Smooth muscle cell of bladder (primary cell): ENCODE data around the gene MMUT. TPM values are rescaled to one million over a fixed set of nuclear protein-coding genes. Genes with fewer than 3 reads are reported as not detected.

Source experiments
- total RNA-seq: library from RNA; depleted of rRNA; stranded (reverse); fragments of >200 nt; gene quantifications from 2 replicates; pipeline ENCODE4 v1.2.3, GENCODE V29; 2014

MMUT gene
- total RNA-seq: 16.1 and 17.9 TPM in 2 replicates

DNA sequence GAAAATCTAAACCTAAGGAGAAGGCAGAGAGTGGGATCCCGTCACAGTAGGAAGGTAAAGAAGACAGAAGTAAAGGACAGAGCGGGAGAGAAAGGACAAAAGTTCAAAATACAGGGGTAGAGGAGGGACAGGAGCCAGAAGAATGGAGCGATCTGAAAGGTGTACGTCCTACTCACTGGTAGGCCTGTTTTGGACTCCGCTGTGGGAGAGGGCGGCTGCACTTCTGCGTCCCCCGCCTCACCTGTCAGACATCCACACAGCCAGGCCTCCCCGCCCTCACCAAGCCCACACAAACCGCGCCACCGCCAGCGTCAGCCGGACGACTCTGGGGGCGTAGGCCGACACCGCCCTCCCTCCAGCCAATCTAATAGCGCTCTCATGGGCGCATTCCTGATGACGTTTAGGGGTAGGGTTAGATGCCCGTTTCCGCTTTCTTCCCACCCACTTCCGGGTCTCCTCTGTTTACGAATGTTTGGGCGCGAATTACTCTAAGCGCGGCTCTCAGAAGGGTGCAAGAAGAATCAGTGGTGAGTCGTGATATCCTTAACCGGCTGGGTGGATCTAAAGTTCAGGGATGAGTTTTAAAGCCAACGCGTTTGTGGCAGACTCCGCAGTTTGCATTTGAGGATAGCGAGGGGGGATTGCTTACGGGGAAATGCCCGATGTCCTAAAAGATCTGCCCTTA lies at the start of gene MMUT, which contains the start of gene CENPQ:
MMUT (minus strand) TSS at position 327 of the 685 bp plus-strand sequence. CDS start 3,787 bp downstream, outside the sequence.
CENPQ (plus strand) TSS at position 444 of the 685 bp plus-strand sequence. CDS start 6,807 bp downstream, outside the sequence.

DNA sequence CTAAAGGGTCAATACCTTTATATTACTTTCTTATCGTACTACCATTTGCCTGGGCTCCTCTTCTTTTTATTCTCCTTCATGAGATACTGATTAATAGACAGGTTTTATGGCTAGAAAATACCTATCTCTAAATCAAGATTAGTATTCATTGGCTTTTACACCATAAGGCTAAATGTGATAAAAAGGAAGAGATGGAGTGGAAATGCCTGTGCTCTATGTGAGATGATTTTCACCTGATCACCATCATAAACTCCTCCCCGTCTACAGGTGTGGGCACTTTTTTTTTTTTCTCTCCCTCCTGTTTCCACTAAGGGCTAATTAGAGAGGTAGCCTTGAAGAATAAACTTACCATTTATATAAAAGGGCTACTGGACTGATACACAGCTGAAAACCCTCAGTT lies 36.6 kb upstream of the MMUT start, which contains the start of gene GLYATL3:
GLYATL3 (plus strand) TSS at position 301 of the 400 bp plus-strand sequence. CDS start 12,068 bp downstream, outside the sequence.

Other genes with a start within 250 kb of the MMUT start
- 2.9 and 4.0 TPM in 2 replicates for gene CENPQ, start 117 bp upstream of the MMUT start, total RNA-seq
- gene GLYATL3, start 36.7 kb upstream of the MMUT start, total RNA-seq: not detected in 2 replicates
- 2.6 and 3.0 TPM in 2 replicates for gene C6orf141, start 87.4 kb upstream of the MMUT start, total RNA-seq
- not detected in 2 replicates for gene RHAG, start 173.6 kb upstream of the MMUT start, total RNA-seq